Skeletal muscle cell (primary cell): Measurements from ENCODE around the gene CLDN34.

Experiments used
- DNase-seq: peaks from one replicate; pipeline ENCODE4 v3.0.0-alpha.2; 2010; ENCODE audit warnings: low read depth
- H3K4me3 ChIP-seq: 2 replicates; pipeline ENCODE4 v1.5.1; 2011; ENCODE audit warnings: low read depth, mild to moderate bottlenecking, control low read depth, low read length, moderate library complexity

CLDN34 gene

DNA sequence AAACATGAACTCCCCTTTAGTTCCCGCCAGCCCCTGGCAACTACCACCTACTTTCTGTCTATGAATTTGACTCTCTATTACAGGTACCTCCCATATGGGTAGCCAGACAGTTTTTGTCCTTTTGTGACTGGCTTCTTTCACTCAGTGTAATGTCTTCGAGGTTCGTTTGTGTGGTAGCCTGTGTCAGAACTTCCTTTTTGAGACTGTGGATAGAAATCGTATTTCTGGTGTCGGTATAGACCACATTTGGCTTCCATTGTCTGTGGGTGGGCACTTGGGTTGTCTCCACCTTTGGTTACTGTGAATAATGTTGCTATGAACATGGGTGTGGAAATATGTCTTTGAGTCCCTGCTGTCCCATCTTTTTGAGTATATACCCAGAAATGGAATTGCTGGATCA, 5.4 kb upstream of the CLDN34 start:
- DNase-seq, result no peak
- no peak overlapping the region for H3K4me3 ChIP-seq

DNA sequence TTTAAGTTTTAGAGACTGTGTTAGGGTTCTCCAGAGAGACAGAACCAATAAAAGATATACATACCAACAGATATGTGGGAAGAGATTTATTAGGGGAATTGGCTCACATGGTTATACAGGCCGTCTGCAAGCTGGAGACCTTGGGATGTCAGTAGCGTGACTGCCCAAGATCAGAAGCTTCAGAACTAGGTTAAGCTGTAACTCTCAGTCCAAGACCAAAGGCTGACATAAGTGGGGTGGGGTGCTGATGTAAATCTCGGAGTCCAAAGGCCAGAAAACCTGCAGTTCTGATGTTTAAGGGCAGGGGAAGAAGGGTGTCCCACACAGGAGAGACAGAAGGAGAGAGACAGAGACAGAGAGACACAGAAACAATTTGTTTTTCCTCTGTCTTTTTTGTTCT, 10.5 kb downstream of the CLDN34 start:
- H3K4me3 ChIP-seq, result no peak overlapping the region

DNA sequence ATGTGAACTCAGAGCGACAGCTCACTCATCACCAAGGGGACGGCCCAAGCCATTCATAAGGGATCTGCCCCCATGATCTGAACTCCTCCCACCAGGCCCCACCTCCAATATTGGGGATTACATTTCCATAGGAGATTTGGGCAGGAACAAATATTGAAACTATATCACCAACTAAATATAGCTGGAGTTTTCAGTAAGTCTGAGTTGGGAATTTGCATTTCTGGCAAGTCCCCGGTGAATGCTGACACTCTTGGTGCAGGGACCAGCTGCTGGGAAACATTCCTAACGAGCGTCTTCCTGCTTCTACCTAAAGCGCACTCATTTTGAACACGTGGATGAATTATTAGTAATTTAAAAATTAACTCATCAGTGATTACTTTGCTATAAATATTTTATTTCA, 13.2 kb downstream of the CLDN34 start:
- no peak overlapping the region for H3K4me3 ChIP-seq
- DNase-seq, result no peak

More for the DNA sequence above, 10.5 kb downstream of the CLDN34 start:
- DNase-seq, result no peak

DNA sequence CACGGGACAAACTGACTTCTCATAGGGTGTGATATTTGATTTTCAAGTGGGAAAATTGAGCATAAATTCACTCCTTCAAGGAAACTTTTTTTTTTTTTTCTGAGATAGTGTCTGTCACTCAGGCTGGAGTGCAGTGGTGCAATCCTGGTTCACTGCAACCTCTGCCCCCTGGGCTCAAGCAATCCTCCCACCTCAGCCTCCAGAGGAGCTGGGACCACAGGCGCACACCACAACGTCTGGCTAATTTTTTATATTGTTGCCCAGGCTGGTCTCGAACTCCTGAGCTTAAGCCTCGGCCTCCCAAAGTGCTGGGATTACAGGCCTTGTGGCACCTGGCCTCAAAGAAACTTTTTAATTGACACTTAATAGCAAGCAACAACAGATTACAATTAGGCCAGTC, 13.8 kb downstream of the CLDN34 start:
- DNase-seq, result no peak

DNA sequence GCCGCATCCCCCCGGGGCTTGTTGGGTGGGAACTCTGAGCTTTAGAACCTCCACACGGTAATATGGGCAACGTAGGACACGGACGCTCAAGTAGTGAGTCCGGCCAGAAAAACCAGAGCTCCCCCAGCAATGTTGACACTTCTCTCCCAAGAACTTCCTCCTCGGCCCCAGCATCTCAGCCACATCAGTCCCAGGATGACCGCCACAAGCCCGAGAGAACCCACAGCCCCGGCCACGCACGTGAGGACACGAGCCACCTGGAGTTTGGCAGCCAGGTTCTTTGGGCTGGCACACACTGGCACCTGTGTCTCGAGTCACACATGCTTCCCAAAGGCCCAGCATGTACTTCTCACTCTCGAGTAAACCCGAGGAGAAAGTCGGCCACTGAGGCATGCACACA, 16.3 kb downstream of the CLDN34 start:
- H3K4me3 ChIP-seq, result no peak overlapping the region
- DNase-seq, result no peak

More for the DNA sequence above, 13.8 kb downstream of the CLDN34 start:
- H3K4me3 ChIP-seq, result no peak overlapping the region

DNA sequence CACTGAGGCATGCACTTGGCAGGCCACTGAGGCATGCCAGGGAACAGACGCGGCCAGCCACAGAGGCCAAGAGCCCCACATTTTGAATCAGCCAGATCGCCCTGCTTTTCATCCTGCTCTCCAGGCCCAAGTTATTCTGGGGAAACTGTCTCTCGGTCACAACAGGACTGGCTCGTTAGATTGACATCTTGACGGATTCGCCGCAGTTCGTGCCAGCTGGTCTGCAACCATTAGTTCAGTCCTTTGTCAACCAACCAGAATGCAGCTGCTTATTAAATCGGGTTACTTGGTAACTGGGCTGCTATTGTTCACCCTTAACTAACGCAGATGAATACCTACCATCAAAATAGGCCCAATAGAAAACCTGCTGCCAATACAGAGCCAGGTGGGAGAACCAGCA, 16.7 kb downstream of the CLDN34 start:
- no peak for DNase-seq
- H3K4me3 ChIP-seq, result no peak overlapping the region

DNA sequence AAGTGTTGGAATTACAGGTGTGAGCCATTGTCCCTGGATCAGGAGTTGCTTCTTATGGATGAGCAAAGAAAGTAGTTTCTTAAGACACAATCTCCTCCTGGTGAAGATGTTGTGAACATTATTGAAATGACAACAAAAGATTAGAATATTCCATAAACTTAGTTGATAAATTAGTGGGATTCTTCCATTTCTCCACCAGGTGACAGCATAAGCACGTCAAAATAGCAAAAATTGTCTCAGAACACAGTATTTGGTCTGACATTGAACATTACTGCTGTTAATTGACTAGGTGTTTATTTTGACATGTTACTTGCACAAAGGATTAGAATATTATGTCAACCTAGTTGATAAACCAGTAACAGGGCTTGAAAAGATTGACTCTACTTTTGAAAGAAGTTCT, 21.6 kb downstream of the CLDN34 start:
- no peak for DNase-seq
- no peak overlapping the region for H3K4me3 ChIP-seq

DNA sequence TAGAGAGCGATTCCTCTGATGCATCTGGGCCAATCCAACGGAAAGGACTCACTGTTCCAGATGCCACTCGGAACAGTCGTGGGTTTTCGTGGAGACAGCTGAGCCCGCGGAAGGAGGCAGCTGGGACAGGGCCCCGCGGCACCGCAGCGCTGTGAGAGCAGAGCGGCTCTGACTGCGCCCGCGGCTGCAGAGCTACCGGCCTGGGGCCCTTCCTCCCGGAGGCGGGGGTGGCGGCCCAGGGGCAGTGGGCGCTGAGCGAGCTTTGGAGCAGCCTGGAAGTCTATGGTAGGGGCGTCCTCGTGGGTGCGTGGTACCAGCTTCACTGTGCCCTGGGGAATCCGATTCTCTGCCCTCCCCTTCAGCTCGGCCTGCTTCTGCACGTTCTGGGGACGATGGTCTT, 24.9 kb downstream of the CLDN34 start:
- DNase-seq, result no peak
- no peak overlapping the region for H3K4me3 ChIP-seq

DNA sequence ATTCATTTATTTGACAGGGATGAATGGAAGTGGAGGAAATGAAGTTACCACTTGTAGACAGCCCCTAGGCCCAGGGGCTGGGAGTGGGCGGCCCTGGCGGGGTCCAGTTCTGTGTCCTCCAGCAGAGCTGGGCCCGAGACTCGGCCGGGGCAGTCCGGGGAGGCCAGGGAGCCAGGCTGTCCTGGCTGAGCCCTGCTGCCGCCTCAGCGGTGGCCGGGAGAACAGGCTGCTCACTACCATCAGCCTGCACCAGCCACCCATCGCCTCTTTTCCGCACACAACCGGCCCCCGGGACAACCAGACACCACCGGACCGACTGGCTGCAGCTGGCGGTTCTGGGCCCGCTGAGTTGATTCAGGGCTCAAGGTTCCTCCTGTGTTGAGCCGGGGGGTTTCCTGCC, 25.6 kb downstream of the CLDN34 start:
- DNase-seq, result no peak
- no peak overlapping the region for H3K4me3 ChIP-seq

DNA sequence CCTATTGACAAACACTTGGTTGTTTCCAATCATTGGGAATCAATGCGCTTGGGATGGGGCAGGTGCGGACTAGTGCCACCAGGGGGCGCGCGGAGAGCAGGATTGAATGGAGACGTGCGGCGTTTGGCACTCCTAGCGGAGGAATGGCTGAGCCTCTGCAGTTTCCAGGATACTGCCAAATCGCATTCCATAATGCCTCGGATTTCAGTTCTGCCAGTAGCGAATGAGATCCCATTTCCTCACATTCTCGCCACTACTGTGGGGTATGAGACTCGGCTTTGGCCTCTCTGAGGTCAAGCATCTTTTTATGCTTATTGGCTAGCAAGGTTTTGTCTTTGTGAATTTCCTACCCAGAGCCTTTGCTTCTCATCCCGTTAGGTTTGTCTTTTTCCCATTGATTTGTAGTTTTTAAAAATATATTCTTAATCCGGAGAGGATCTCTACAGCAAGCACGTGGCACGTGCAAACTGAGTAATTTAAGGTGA, 28.7 kb downstream of the CLDN34 start:
- DNase-seq, result peak; percentile 33
- H3K4me3 ChIP-seq, result no peak overlapping the region

DNA sequence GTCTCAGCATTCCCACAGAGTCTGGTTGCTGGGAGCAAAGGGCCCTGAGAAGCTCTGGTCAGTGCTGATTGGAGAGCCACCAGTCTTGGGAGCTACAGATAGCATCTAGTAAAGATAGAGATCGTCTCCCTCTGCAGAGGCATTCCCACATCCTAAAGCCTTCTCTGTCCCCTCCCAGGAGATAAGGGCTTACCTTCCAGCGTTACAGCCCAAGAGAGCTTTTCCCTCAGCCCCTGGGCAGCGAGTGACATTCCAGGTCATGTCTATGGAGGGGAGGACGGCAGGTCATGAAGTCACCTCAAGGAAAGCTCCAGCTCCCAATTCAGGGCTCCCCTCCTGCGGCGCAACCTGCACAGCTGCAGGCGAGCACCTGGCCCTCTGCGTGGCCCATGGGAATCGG, 29.9 kb downstream of the CLDN34 start:
- H3K4me3 ChIP-seq, result no peak overlapping the region
- no peak for DNase-seq

DNA sequence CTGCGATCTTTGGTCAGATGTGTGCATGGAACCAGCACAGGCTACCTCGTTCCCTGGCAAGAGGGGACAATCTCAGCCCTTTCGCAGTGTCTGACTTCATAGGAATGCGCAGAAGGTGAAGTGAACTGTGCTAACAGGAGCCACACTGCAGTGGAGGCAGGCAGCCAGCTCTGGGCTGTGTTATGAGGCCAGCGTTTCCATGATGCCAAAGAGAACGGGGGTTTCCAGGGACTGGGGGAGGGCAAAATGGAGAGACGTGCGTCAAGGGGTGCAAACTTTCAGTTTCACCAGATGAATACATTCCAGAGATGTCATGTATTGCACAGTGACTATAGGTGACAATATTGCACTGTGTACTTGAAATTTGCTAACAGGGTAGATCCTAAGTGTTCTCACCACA, 30.4 kb downstream of the CLDN34 start:
- no peak for DNase-seq

DNA sequence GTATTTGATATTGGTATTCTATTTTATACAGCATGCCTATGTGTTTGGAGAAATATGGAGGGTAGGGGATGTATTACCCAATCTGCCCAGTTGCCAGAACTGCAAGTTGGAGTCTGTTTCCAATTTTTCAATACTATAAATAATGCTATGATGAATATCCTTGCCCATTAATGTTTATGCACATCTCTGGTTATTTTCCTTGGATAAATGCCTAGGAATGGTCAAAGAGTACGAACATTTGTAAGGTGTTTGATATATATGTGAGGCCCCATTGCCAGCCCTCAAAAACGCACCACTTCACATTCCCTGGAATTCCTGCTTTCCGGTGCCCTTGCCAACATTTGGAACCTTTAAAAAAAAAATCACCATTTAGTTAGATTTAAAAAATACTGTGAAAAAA, 34.3 kb downstream of the CLDN34 start:
- no peak overlapping the region for H3K4me3 ChIP-seq
- no peak for DNase-seq

More for the DNA sequence above, 30.4 kb downstream of the CLDN34 start:
- no peak overlapping the region for H3K4me3 ChIP-seq

DNA sequence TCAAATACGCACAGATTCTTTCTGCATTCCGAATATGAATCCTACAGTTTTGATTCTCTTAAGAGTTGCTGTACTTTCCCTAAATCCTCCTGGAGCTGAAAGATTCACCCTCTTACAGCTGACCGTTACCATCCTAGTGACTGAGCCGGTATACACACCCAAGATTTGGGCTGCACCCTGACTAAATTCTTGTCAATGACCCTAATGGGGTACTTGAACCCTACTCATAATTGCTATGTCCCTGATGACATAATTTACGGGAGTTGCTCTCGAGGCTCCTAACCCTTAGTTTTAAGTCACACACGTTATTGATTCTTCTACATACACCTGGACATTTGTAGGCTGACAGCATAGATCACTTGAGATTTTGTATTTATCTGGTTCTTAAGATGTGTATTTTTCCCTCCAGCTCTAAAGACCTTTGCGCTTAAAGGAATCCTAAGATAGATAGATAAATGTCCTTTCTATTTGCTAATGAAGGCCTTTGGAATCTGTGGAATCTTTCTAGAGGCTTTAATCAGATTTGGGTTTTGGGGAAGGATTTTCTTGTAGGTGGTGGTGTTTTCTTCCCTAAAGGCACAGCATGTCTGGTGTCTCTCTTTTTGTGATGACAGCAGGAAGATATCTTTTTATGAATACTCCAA, 37.8 kb downstream of the CLDN34 start:
- H3K4me3 ChIP-seq, result no peak overlapping the region
- DNase-seq, result no peak

DNA sequence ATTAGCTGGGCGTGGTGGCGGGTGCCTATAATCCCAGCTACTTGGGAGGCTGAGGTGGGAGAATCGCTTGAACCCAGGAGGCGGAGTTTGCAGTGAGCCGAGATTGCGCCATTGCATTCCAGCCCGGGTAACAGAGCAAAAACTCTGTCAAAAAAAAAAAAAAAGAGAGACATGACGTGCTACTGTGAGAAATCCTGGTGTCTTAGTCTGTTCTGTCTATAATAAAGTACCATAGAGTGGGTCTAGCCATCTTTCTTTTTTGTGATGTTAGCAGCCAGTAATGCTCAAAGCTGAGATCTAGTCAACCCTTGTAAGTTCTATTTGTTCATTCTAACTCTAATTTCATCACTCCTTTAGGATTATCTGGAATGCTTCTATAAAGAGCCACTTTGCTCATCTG, 38.9 kb downstream of the CLDN34 start:
- DNase-seq, result no peak
- no peak overlapping the region for H3K4me3 ChIP-seq

DNA sequence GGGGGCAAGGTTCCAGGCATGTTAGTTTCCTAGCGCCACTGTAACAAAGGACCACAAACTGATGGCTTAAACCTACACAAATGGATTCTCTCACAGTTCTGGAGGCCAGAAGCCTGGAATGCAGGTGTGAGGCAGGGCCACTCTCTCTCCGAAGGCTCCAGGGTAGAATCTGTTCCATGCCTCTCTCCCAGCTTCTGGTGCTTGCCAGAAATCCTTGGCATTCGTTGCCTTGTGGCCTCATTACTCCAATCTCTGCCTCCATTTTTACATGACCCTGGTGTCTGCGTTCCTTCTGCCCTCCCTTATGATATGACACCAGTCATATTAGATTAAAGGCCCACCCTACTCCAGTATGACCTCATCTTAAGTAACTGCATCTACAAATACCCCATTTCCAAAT, 39.6 kb downstream of the CLDN34 start:
- no peak for DNase-seq
- no peak overlapping the region for H3K4me3 ChIP-seq

DNA sequence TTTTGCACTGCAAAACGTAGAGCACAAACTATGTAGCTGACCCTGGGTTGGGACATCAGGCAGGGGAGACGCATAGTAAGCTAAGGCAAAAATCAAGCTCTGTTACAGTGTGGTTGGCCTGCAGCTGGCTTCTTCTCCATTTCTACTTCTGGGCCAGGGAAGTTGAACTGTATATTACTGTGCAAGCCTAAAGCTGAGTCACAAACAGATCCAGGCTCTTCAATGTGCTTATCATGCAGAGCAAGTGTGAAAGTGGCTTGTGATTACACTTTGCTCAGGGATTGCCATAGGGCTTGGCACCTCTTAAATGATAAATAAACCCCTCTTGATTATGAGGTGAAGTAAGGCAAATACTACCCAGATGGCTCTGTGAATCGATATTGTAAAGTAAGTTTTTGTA, 40.5 kb downstream of the CLDN34 start:
- no peak for DNase-seq
- no peak overlapping the region for H3K4me3 ChIP-seq

DNA sequence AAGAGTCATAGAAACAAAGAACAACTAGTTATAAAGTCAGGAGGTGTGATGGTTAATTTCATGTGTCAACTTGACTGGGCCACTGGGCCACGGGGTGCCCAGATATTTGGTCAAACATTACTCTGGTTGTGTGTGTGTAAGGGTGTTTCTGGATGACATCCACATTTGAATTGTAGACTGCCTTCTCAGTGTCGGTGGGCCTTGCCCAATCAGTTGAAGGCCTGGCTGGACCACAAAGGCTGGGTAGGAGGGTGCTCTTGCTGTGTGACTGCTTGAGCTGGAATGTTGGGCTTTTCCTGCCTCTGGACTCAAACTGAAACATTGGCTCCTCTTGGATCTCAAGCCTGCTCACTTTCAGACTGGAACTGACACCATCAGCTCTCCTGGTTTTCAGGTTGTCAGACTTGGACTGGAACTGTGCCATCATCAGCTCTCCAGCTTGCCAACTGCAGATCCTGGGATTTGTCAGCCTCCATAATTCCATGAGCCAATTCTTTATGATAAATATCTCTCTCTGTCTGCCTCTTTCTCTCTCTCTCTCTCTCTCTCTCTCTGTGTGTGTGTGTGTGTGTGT, 41.4 kb downstream of the CLDN34 start:
- DNase-seq, result no peak
- H3K4me3 ChIP-seq, result no peak overlapping the region

DNA sequence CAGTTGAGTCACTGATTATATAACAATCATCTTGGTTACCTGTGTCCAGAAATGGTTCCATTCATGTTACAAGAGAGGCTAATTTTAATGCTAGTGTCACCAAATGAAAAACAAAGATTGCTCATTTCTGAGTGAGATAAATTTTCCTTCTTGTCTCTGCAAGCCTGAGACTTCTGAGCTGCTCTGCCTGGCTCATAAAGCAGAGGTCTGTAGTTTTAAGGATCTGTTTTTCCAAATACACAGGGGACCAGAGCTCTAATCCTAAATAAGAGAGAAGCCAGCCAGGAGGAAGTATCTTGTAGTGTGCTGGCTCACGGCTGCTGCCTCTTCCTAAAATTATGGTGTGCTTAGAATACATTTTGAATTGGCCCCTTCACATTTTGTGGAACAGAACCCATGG, 42.6 kb downstream of the CLDN34 start:
- no peak overlapping the region for H3K4me3 ChIP-seq
- DNase-seq, result no peak

DNA sequence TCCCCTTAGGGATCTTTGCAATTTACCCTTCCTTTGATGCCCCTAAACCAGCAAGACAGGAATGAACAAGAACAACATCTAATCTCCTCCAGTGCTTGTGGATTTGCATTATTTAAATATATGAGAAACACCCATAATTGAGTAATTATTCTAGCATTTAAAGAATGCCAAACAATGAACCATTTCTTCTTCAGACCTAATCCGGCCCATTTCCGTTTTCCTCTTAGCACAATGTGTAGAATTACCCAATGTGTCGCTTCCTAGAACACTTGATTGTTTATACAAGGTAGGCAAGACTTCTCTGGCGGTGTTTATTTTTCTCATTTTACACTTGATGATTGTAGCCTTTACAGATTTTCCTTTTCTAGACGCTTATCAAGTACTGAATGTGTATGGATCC, 43.5 kb downstream of the CLDN34 start:
- no peak overlapping the region for H3K4me3 ChIP-seq
- DNase-seq, result no peak

DNA sequence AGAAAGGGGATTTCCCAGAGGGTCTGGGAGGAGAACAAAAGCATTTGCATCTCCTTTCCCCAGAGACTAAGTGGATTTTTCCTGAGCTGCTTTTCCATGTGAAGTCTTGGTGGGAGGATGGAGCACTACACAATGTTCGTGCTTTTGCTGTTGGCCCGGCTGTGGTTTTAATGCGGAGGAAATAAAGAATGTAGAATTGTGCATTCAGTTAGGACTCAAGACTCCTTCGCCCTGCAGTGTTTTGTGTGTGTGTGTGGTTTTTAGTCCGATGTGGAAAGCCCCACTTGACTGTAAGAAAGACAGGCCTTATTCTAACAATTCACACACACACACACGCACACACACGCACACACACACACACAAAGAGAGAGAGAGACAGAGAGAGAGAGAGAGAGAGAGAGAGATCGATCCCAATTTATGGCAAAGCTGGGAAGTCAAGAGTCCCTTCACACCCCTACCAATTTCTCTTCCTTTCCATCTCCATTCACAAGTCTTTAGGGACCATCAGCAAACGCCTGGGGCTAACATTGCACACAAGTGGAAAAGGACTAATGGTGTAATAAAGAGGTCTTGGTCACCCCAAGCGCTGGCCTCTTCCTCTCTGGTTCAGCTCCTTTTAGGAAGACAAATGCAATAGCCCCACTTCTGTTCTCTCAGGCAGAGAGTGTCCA, 44.2 kb downstream of the CLDN34 start:
- H3K4me3 ChIP-seq, result no peak overlapping the region
- no peak for DNase-seq
